Measurements from ENCODE around the gene COLEC12. TPM values are rescaled to one million over a fixed set of nuclear protein-coding genes. Genes with fewer than 3 reads are reported as not detected.

The COLEC12 gene
- total and polyA plus RNA-seq, 7 experiments from 2014 or later: 0.12 to 0.35 (median 0.19) TPM; not detected in 4

- no peaks in the 10 kb centered on the region for H3K4me1 ChIP-seq (ENCODE audit: control insufficient read depth in 2 of 2, insufficient read depth in 2 of 2, low read length in 2 of 2)
- H3K9me3 ChIP-seq (ENCODE audit: control insufficient read depth in 2 of 3, low read length in 3 of 3): no peaks in the 10 kb centered on the region
- DNase-seq: no peak
- CTCF ChIA-PET: no interaction called here
- intact Hi-C loops (cut with micrococcal nuclease): no loop called here
- no peaks in the 10 kb centered on the region for H3K9me3 Mint-ChIP-seq
- no peak overlapping the region for H3K4me3 ChIP-seq (ENCODE audit: low read length)
- POLR2A ChIA-PET: no interaction called here
- H3K27ac Mint-ChIP-seq: no peak overlapping the region
- H3K36me3 ChIP-seq (ENCODE audit: control insufficient read depth in 2 of 3, insufficient read depth in 3 of 3, low read length in 3 of 3): no peaks in the 10 kb centered on the region
- H3K36me3 Mint-ChIP-seq: no peaks in the 10 kb centered on the region
- peaks cover 0 to 11% (median 8%) of the 10 kb centered on the region in 5 donors for H3K27me3 Mint-ChIP-seq
- no peak overlapping the region for H3K4me3 Mint-ChIP-seq
- H3K27me3 ChIP-seq (ENCODE audit: control insufficient read depth in 2 of 2, insufficient read depth in 2 of 2, low read length in 2 of 2): no peaks in the 10 kb centered on the region
- no peak for ATAC-seq
- H3K4me1 Mint-ChIP-seq: peaks cover 0 to 2% (median 0%) of the 10 kb centered on the region in 7 donors
- H3K27ac ChIP-seq (ENCODE audit: low read depth, low read length): no peak overlapping the region
Observed at GRCh38 chr18:433960-434359, 66.5 kb downstream of the COLEC12 start.

GRCh38 chr18:433298-433697, 67.2 kb downstream of the COLEC12 start:
- intact Hi-C loops (cut with micrococcal nuclease): no loop called here
- no peak overlapping the region for H3K27ac ChIP-seq (ENCODE audit: low read depth, low read length)

GRCh38 chr18:432791-433190, 67.7 kb downstream of the COLEC12 start:
- Histone ChIP-seq H3K4me3 (ENCODE audit: low read length) (no peak overlapping the region), H3K4me1 (ENCODE audit: control insufficient read depth in 2 of 2, insufficient read depth in 2 of 2, low read length in 2 of 2) (no peaks in the 10 kb centered on the region), H3K27me3 (ENCODE audit: control insufficient read depth in 2 of 2, insufficient read depth in 2 of 2, low read length in 2 of 2) (no peaks in the 10 kb centered on the region), H3K36me3 (ENCODE audit: control insufficient read depth in 2 of 3, insufficient read depth in 3 of 3, low read length in 3 of 3) (no peaks in the 10 kb centered on the region), H3K9me3 (ENCODE audit: control insufficient read depth in 2 of 3, low read length in 3 of 3) (no peaks in the 10 kb centered on the region), H3K27ac (ENCODE audit: low read depth, low read length) (no peak overlapping the region)
- no peak overlapping the region for H3K27ac Mint-ChIP-seq
- no peak overlapping the region for H3K4me3 Mint-ChIP-seq
- peaks cover 0 to 2% (median 0%) of the 10 kb centered on the region in 7 donors for H3K4me1 Mint-ChIP-seq
- no peaks in the 10 kb centered on the region for H3K36me3 Mint-ChIP-seq
- DNase-seq: no peak
- peaks cover 0 to 11% (median 8%) of the 10 kb centered on the region in 5 donors for H3K27me3 Mint-ChIP-seq
- H3K9me3 Mint-ChIP-seq: no peaks in the 10 kb centered on the region
- intact Hi-C loops (cut with micrococcal nuclease): no loop called here
- ATAC-seq: no peak
- CTCF ChIA-PET: no interaction called here
- POLR2A ChIA-PET: no interaction called here

More at GRCh38 chr18:433298-433697, 67.2 kb downstream of the COLEC12 start:
- Mint-ChIP-seq H3K27me3 (peaks cover 0 to 11% (median 8%) of the 10 kb centered on the region in 5 donors), H3K9me3 (no peaks in the 10 kb centered on the region), H3K27ac (no peak overlapping the region), H3K4me1 (peaks cover 0 to 2% (median 0%) of the 10 kb centered on the region in 7 donors), H3K36me3 (no peaks in the 10 kb centered on the region), H3K4me3 (no peak overlapping the region)
- ChIA-PET CTCF (no interaction called here), POLR2A (no interaction called here)
- no peaks in the 10 kb centered on the region for H3K36me3 ChIP-seq (ENCODE audit: control insufficient read depth in 2 of 3, insufficient read depth in 3 of 3, low read length in 3 of 3)
- no peaks in the 10 kb centered on the region for H3K9me3 ChIP-seq (ENCODE audit: control insufficient read depth in 2 of 3, low read length in 3 of 3)
- no peaks in the 10 kb centered on the region for H3K27me3 ChIP-seq (ENCODE audit: control insufficient read depth in 2 of 2, insufficient read depth in 2 of 2, low read length in 2 of 2)
- H3K4me1 ChIP-seq (ENCODE audit: control insufficient read depth in 2 of 2, insufficient read depth in 2 of 2, low read length in 2 of 2): no peaks in the 10 kb centered on the region
- H3K4me3 ChIP-seq (ENCODE audit: low read length): no peak overlapping the region
- DNase-seq: no peak
- no peak for ATAC-seq

- ChIA-PET POLR2A (no interaction called here), CTCF (no interaction called here)
- Mint-ChIP-seq H3K9me3 (no peaks in the 10 kb centered on the region), H3K27me3 (peaks cover under 1 to 11% (median 4%) of the 10 kb centered on the region in 5 donors), H3K27ac (no peak overlapping the region), H3K36me3 (no peaks in the 10 kb centered on the region), H3K4me3 (no peak overlapping the region), H3K4me1 (peaks cover 0 to 2% (median 0%) of the 10 kb centered on the region in 7 donors)
- ATAC-seq (no peak), DNase-seq (no peak)
- no peaks in the 10 kb centered on the region for H3K27me3 ChIP-seq (ENCODE audit: control insufficient read depth in 2 of 2, insufficient read depth in 2 of 2, low read length in 2 of 2)
- no peak overlapping the region for H3K27ac ChIP-seq (ENCODE audit: low read depth, low read length)
- no peaks in the 10 kb centered on the region for H3K9me3 ChIP-seq (ENCODE audit: control insufficient read depth in 2 of 3, low read length in 3 of 3)
- intact Hi-C loops (cut with micrococcal nuclease): no loop called here
- H3K4me3 ChIP-seq (ENCODE audit: low read length): no peak overlapping the region
- no peaks in the 10 kb centered on the region for H3K4me1 ChIP-seq (ENCODE audit: control insufficient read depth in 2 of 2, insufficient read depth in 2 of 2, low read length in 2 of 2)
- H3K36me3 ChIP-seq (ENCODE audit: control insufficient read depth in 2 of 3, insufficient read depth in 3 of 3, low read length in 3 of 3): no peaks in the 10 kb centered on the region
Observed at GRCh38 chr18:429030-429429, 71.5 kb downstream of the COLEC12 start.

- H3K36me3 Mint-ChIP-seq: no peaks in the 10 kb centered on the region
- Histone ChIP-seq H3K9me3 (ENCODE audit: control insufficient read depth in 2 of 3, low read length in 3 of 3) (no peaks in the 10 kb centered on the region), H3K27me3 (ENCODE audit: control insufficient read depth in 2 of 2, insufficient read depth in 2 of 2, low read length in 2 of 2) (no peaks in the 10 kb centered on the region), H3K4me3 (ENCODE audit: low read length) (no peak overlapping the region), H3K4me1 (ENCODE audit: control insufficient read depth in 2 of 2, insufficient read depth in 2 of 2, low read length in 2 of 2) (no peaks in the 10 kb centered on the region), H3K27ac (ENCODE audit: low read depth, low read length) (no peak overlapping the region), H3K36me3 (ENCODE audit: control insufficient read depth in 2 of 3, insufficient read depth in 3 of 3, low read length in 3 of 3) (no peaks in the 10 kb centered on the region)
- ChIA-PET POLR2A (no interaction called here), CTCF (no interaction called here)
- no peak overlapping the region for H3K27ac Mint-ChIP-seq
- H3K27me3 Mint-ChIP-seq: peaks cover 0 to 10% (median 3%) of the 10 kb centered on the region in 5 donors
- H3K9me3 Mint-ChIP-seq: no peaks in the 10 kb centered on the region
- no peak for DNase-seq
- intact Hi-C loops (cut with micrococcal nuclease): no loop called here
- no peak overlapping the region for H3K4me3 Mint-ChIP-seq
- no peak for ATAC-seq
- H3K4me1 Mint-ChIP-seq: no peaks in the 10 kb centered on the region
Observed at GRCh38 chr18:427005-427404, 73.5 kb downstream of the COLEC12 start.

DNA sequence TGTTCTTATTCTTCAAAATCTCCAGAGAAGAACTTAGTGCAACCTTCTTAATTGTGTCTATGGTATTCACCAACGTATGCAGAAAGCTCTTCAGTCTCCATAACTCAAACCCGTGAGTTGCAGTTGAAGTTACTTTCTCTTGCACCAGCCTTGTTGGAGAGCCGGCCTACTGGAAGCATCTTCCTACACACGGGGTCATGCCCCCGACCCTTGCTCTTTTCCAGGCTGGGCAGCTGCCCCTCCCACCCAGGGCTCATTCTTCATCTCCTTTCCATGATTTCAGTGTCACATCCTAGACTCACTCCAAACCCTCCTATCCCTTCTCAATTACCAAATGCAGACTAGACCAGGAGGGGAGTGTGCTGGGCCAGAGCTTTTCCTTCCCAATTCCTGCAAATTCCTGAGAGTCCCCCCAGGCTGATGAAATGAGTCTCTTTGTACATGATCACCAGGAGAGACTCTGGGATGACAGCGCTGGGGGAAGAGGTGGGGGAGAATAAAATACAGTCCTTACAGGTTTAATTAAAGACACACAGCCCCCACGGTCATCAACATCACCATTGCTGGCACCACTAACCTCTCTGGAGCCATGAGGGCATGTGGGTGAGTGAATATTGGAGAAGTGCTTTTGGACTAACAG, 75.3 kb downstream of the COLEC12 start:
- peaks cover 0 to 4% (median 0%) of the 10 kb centered on the region in 5 donors for H3K27me3 Mint-ChIP-seq
- no peaks in the 10 kb centered on the region for H3K36me3 Mint-ChIP-seq

GRCh38 chr18:424668-425067, 75.8 kb downstream of the COLEC12 start:
- CTCF ChIA-PET: no interaction called here
- no peaks in the 10 kb centered on the region for H3K4me1 Mint-ChIP-seq

More for the DNA sequence above, 75.3 kb downstream of the COLEC12 start:
- CTCF ChIA-PET: no interaction called here
- Mint-ChIP-seq H3K27ac (no peak overlapping the region), H3K4me3 (no peak overlapping the region), H3K4me1 (no peaks in the 10 kb centered on the region), H3K9me3 (no peaks in the 10 kb centered on the region)
- intact Hi-C loops (cut with micrococcal nuclease): no loop called here
- Histone ChIP-seq H3K4me3 (ENCODE audit: low read length) (no peak overlapping the region), H3K4me1 (ENCODE audit: control insufficient read depth in 2 of 2, insufficient read depth in 2 of 2, low read length in 2 of 2) (no peaks in the 10 kb centered on the region), H3K27ac (ENCODE audit: low read depth, low read length) (no peak overlapping the region), H3K36me3 (ENCODE audit: control insufficient read depth in 2 of 3, insufficient read depth in 3 of 3, low read length in 3 of 3) (no peaks in the 10 kb centered on the region), H3K9me3 (ENCODE audit: control insufficient read depth in 2 of 3, low read length in 3 of 3) (no peaks in the 10 kb centered on the region), H3K27me3 (ENCODE audit: control insufficient read depth in 2 of 2, insufficient read depth in 2 of 2, low read length in 2 of 2) (no peaks in the 10 kb centered on the region)
- ATAC-seq (no peak), DNase-seq (no peak)
- POLR2A ChIA-PET: no interaction called here

More at GRCh38 chr18:424668-425067, 75.8 kb downstream of the COLEC12 start:
- ATAC-seq: no peak
- H3K36me3 ChIP-seq (ENCODE audit: control insufficient read depth in 2 of 3, insufficient read depth in 3 of 3, low read length in 3 of 3): no peaks in the 10 kb centered on the region
- H3K27me3 ChIP-seq (ENCODE audit: control insufficient read depth in 2 of 2, insufficient read depth in 2 of 2, low read length in 2 of 2): no peaks in the 10 kb centered on the region
- no peak for DNase-seq
- H3K4me1 ChIP-seq (ENCODE audit: control insufficient read depth in 2 of 2, insufficient read depth in 2 of 2, low read length in 2 of 2): no peaks in the 10 kb centered on the region
- Mint-ChIP-seq H3K36me3 (no peaks in the 10 kb centered on the region), H3K4me3 (no peak overlapping the region), H3K27ac (no peak overlapping the region), H3K9me3 (no peaks in the 10 kb centered on the region), H3K27me3 (peaks cover 0 to 4% (median 0%) of the 10 kb centered on the region in 5 donors)
- POLR2A ChIA-PET: no interaction called here
- H3K27ac ChIP-seq (ENCODE audit: low read depth, low read length): no peak overlapping the region
- H3K9me3 ChIP-seq (ENCODE audit: control insufficient read depth in 2 of 3, low read length in 3 of 3): no peaks in the 10 kb centered on the region
- H3K4me3 ChIP-seq (ENCODE audit: low read length): no peak overlapping the region
- intact Hi-C loops (cut with micrococcal nuclease): no loop called here

Measured in naive thymus-derived CD4-positive, alpha-beta T cell (primary cell).